Skeletal muscle cell (primary cell): ENCODE measurements around the gene CTSF.
"Not testable (repeated sequence)": the region's sequence is repeated elsewhere in the genome, so short reads cannot be mapped to it uniquely, and the experiment has no call there.

Experiments used
- DNase-seq: peaks from one replicate; pipeline ENCODE4 v3.0.0-alpha.2; 2010; ENCODE audit warnings: low read depth
- H3K4me3 ChIP-seq: 2 replicates; pipeline ENCODE4 v1.5.1; 2011; ENCODE audit warnings: low read depth, mild to moderate bottlenecking, control low read depth, low read length, moderate library complexity

The CTSF gene

GRCh38 chr11:66561178-66561974, 7.0 kb downstream of the CTSF start:
- H3K4me3 ChIP-seq: no peak overlapping the region
- no peak for DNase-seq

- H3K4me3 ChIP-seq: no peak overlapping the region
- no peak for DNase-seq
Observed at GRCh38 chr11:66559866-66560676, 8.3 kb downstream of the CTSF start.

DNA sequence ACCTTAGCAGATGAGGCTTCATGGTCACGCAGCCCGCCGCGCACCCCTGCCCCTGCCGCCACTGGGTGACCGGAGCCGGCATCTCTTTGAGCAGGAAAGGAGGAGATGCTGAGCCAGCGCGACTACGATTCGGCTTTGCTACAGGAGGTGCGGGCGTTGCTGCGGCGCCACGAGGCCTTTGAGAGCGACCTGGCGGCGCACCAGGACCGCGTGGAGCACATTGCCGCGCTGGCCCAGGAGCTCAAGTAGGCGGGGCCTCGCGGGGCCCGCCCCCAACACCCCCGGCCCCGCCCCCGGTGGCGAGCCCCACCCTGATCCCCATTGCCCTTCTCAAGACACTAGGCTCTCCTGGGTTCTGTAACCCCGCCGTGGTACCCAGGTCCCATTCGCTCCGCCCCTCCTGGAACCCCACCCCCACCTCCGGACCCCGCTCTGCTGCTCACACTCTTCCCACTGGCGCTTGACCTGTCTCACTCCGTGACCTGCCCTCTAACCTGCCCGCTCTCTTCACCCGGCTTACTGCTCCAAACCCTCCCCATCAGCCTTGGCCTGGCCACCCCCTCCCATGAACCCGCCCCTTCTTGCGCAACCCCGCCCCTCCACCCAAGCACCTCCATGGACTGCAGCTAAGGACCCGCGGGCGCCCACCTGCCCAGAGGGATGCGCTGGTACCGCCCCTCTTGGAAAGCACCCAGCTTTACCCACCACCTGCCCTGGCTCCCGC, 9.1 kb downstream of the CTSF start:
- no peak overlapping the region for H3K4me3 ChIP-seq
- DNase-seq: no peak

DNA sequence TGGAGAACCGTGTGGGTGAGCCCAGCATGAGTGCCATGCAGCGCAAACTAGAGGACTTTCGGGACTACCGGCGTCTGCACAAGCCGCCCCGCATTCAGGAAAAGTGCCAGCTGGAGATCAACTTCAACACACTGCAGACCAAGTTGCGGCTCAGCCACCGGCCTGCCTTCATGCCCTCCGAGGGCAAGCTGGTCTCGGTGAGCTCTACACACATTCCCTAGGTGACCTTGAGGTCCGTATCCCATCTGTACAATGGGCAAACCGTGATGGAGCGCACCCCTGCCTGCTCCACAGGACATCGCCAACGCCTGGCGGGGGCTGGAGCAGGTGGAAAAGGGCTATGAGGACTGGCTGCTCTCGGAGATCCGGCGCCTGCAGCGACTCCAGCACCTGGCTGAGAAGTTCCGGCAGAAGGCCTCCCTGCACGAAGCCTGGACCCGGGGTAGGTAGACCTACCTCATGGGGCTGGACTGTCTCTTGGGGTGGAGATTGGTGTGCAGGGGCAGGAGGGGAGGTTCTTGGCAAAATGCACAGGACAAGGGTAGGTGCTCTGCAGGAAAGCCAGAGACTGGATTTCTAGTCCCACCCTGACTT, 10.6 kb downstream of the CTSF start:
- DNase-seq: no peak
- H3K4me3 ChIP-seq: no peak overlapping the region

DNA sequence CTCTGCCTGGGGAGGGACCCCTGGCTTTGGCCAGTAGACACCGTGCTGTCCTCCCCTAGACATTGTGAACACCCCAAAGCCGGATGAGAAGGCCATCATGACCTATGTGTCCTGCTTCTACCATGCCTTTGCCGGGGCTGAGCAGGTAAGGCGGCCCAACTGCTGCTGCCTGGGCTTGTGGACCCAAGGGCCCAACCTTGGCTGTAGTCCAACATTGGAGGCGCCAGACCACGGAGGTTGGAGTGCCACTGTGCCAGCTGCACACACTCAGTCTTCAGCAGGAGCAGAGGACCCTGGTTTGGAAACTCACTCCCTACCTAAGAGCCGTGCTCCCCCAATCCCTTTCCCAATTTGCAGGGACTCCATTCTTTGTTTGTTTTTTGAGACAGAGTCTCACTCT, 12.3 kb downstream of the CTSF start:
- no peak for DNase-seq
- H3K4me3 ChIP-seq: no peak overlapping the region

DNA sequence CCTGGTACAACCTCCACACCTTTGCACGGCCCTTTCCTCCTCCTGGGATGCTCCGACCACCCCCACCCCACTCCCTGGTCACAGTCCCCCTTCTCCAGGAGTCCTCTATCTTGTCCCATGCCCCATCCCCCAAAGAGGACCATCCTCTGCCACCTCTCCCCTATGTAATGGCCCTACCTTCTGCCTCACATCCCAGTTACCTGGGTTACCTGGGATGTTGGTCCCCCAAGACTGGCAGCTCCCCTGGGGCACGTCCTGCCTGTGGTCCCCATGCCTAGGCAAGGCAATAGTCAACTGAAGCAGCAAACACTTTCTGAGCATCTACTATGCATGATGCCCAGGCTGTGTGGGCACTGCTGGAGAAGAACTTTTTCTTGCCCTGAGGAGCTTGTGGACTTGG, 13.0 kb downstream of the CTSF start:
- H3K4me3 ChIP-seq: no peak overlapping the region
- no peak for DNase-seq

DNA sequence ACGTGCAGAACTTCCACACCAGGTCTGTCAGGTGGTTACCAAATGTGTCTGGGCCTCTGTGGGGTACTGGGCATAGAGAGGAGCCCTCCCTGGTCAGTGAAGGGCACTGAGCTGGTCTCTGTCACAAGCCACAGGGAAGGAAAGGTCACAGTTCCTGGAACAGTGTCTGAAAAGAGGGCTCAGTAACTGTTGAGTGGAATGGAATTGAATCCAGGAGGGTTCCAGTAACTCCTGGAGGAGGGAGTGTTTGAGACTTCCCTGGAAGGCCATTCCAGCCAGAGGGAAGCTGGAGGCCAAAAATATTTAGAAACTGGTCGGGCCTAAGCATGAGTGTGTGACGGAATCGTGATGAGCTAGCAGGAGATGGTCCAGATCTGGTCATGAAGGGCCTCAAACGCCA, 13.8 kb downstream of the CTSF start:
- no peak for DNase-seq
- no peak overlapping the region for H3K4me3 ChIP-seq

DNA sequence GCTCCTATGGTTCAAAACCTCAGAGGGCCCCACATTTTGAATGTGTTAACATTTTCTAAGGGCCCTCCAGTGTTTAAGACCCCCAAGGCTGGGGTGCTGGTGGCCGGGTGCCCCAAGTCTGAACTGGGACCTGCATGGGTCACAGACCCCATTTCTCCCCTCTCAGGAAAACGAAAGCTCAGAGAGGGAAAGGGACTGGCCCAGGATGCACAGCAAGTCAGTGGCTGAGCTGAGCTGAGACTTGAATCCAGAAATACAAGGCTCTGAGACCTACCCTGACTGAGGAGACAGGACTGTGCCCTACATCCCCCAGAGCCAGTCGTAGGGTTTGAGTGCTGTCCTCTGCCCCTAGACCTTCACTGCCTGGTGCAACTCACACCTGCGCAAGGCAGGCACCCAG, 17.5 kb downstream of the CTSF start:
- H3K4me3 ChIP-seq: no peak overlapping the region
- no peak for DNase-seq

GRCh38 chr11:66549696-66550095, 18.7 kb downstream of the CTSF start:
- H3K4me3 ChIP-seq: no peak overlapping the region
- no peak for DNase-seq

DNA sequence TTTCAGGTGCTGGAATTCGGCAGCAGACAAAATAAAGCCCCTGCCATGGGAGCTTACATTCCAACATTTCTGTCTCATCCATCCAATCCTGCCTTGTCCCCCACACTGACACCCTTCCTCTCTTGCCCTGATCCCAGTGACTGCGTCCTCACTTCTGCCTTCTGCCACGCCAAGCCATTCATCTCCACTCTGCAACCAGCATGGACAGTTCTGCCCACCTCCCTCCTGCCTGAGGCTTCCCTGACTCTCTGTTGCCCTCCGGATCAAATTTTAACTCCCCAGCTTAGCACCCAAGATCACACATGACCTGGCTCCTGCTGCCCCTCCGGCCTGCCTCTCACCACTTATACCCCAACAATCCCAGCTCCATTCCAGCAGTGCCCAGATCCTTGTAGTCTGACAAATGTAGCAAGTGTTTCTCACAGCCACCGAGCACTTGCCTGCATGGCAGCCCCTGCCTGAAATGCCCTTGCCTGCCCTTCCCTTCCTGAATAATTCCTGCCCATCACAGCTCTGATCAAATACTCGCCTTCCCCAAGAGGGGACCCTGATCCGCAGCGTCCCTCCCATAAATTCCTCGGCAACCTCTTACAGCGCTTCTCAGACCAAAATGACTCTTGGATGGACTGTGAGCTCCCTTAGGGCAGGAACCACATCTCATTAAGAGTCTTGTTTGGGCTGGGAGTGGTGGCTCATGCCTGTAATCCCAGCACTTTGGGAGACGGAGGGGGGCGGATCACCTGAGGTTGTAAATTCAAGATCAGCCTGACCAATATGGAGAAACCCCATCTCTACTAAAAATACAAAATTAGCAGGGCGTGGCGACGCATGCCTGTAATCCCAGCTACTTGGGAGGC, 19.4 kb downstream of the CTSF start:
- DNase-seq: no peak
- no peak overlapping the region for H3K4me3 ChIP-seq

- H3K4me3 ChIP-seq: no peak overlapping the region
- no peak for DNase-seq
Observed at GRCh38 chr11:66548041-66548440, 20.4 kb downstream of the CTSF start.

- H3K4me3 ChIP-seq: no peak overlapping the region
- DNase-seq: no peak
Observed at GRCh38 chr11:66547662-66548009, 20.8 kb downstream of the CTSF start.

DNA sequence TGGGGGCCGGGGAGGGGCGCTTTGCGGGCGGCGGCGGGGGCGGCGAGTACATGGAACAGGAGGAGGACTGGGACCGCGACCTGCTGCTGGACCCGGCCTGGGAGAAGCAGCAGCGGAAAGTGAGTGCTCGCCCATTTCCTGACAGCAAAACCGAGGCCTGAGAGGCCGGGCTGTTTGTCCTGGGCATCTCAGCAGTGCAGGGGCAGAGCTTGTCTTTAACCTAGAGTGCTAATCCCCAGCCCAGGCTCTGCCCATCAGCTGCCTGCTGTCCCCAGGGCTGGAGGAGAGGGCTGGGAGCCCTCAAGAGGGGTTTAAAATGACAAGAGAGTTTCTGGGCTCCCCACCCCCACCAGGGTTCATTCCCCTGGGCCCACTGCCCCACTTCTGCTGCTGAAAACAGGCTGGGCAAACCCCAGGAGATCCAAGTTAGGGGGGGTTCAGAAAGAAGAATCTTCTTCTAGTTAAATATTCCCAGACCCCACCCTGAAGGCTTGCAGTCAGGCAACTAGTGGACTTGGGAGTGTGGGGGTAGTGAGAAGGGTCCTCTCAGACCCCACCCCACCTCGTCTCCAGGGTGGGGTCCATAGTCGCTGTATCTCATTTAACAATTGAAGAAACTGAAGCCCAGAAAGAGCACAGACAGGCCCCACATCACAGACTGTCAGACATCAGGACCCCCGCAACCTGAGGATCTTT, 21.3 kb downstream of the CTSF start:
- no peak for DNase-seq
- no peak overlapping the region for H3K4me3 ChIP-seq

- peak; percentile 6 for DNase-seq
Observed at GRCh38 chr11:66546368-66546965, 21.9 kb downstream of the CTSF start, which contains the start of gene ACTN3. Gene ACTN3, plus strand, starts transcription at chr11:66546903. Its CDS starts 35 bp downstream, at chr11:66546938.

DNA sequence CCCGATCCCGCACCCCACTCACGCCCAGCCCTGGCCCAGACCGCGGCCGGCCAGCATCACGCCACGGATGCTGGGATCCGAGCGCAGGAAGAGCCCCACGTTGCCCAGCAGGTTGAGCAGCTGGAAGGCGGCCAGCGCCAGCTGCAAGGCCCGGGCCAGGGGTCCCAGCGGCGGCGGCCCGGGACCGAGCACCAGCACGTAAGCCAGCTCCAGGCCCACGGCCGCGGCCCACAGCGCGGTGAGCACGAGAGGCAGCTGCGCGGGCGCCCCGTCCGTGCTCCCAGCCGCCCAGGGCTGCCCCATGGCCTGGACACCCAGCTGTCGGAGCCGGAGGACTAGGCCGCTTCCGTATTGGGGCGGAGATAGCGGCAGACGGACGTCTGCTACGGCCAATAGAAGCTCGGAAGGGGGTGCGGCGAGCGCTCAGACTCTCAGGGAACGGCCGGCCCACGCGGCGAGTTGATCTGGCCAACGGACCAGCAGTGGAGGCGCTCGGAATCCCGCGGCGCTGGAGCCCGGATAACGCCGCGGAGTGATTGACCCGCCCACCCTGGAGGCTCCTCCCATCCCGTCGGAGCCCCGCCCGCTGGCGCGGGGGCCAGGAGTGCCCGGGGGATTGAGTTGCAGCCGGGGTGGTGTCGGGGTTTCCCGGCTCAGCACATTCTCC, 22.6 kb downstream of the CTSF start, which contains the start of gene ZDHHC24:
Gene ZDHHC24 (minus strand): TSS at position 348 of the 667 bp plus-strand sequence. CDS start 45 bp downstream, at position 303.
- H3K4me3 ChIP-seq: peak within 1 kb of the TSS; percentile 80
- DNase-seq: peak; percentile 87

More at GRCh38 chr11:66546368-66546965, 21.9 kb downstream of the CTSF start, which contains the start of gene ACTN3:
- peak within 1 kb of the TSS; percentile 80 for H3K4me3 ChIP-seq

GRCh38 chr11:66544952-66545351, 23.5 kb downstream of the CTSF start:
- peak overlapping the region; percentile 80 for H3K4me3 ChIP-seq
- not testable (repeated sequence) for DNase-seq
